Trophoblast cell (in vitro differentiated cells and primary cell): ENCODE measurements around the gene APP.
A peak's percentile ranks its signal among the peaks of the same experiment; 100 is the strongest.

Experiments used
- DNase-seq, 2 donors: peaks; one replicate each; pipeline ENCODE4 v3.0.0-alpha.2; 2016
- H2AFZ ChIP-seq: 2 replicates; pipeline ENCODE4 v1.6.1; 2013; ENCODE audit warnings: low read length, moderate library complexity, mild to moderate bottlenecking; ENCODE audit not compliant: insufficient read depth, poor library complexity
- H2AK5ac ChIP-seq: 2 replicates; pipeline ENCODE4 v1.6.1; 2013; ENCODE audit warnings: mild to moderate bottlenecking, low read length
- H2BK120ac ChIP-seq: 2 replicates; pipeline ENCODE4 v1.6.1; 2013; ENCODE audit warnings: low read length, mild to moderate bottlenecking, moderate library complexity; ENCODE audit not compliant: insufficient read depth, poor library complexity
- H2BK12ac ChIP-seq: 2 replicates; pipeline ENCODE4 v1.6.1; 2013; ENCODE audit warnings: mild to moderate bottlenecking, low read length, moderate library complexity
- H2BK5ac ChIP-seq: 2 replicates; pipeline ENCODE4 v1.6.1; 2013; ENCODE audit warnings: low read length, low read depth, moderate library complexity, mild to moderate bottlenecking; ENCODE audit not compliant: poor library complexity
- H3K14ac ChIP-seq: 2 replicates; pipeline ENCODE4 v1.6.1; 2013; ENCODE audit warnings: mild to moderate bottlenecking, low read length
- H3K18ac ChIP-seq: 2 replicates; pipeline ENCODE4 v1.6.1; 2013; ENCODE audit warnings: mild to moderate bottlenecking, low read length
- H3K23ac ChIP-seq: 2 replicates; pipeline ENCODE4 v1.6.1; 2013; ENCODE audit warnings: low read length
- H3K27ac ChIP-seq: 2 replicates; pipeline ENCODE4 v1.5.1; 2013; ENCODE audit warnings: low read depth, mild to moderate bottlenecking, inconsistent platforms, low read length, moderate library complexity
- H3K27me3 ChIP-seq: 2 replicates; pipeline ENCODE4 v1.6.1; 2013; ENCODE audit warnings: inconsistent platforms, mild to moderate bottlenecking, low read length, moderate library complexity; ENCODE audit not compliant: insufficient read depth
- H3K36me3 ChIP-seq, 2 experiments: 1 replicate in 1 of 2; 2 replicates in 1 of 2; pipeline ENCODE4 v1.6.1; 2013; ENCODE audit warnings: low read length in 2 of 2, mild to moderate bottlenecking in 2 of 2, moderate library complexity in 1 of 2; ENCODE audit not compliant: insufficient read depth in 2 of 2, control insufficient read depth in 1 of 2
- H3K4ac ChIP-seq: 2 replicates; pipeline ENCODE4 v1.6.1; 2013; ENCODE audit warnings: low read depth, mild to moderate bottlenecking, low read length, moderate library complexity
- H3K4me1 ChIP-seq, 2 experiments: 1 replicate in 1 of 2; 2 replicates in 1 of 2; pipeline ENCODE4 v1.6.1; 2013; ENCODE audit warnings: low read length in 2 of 2, mild to moderate bottlenecking in 2 of 2, moderate library complexity in 1 of 2; ENCODE audit not compliant: insufficient read depth in 2 of 2, control insufficient read depth in 1 of 2
- H3K4me2 ChIP-seq: 2 replicates; pipeline ENCODE4 v1.6.1; 2013; ENCODE audit warnings: inconsistent platforms, mild to moderate bottlenecking, low read length, moderate library complexity
- H3K4me3 ChIP-seq: 2 replicates; pipeline ENCODE4 v1.5.1; 2013; ENCODE audit warnings: mild to moderate bottlenecking, low read depth, low read length, inconsistent platforms
- H3K79me1 ChIP-seq: one replicate; pipeline ENCODE4 v1.6.1; 2013; ENCODE audit warnings: low read length
- H3K79me2 ChIP-seq: 2 replicates; pipeline ENCODE4 v1.6.1; 2013; ENCODE audit warnings: low read length, mild to moderate bottlenecking; ENCODE audit not compliant: control insufficient read depth, insufficient read depth, poor library complexity
- H3K9ac ChIP-seq: 2 replicates; pipeline ENCODE4 v1.6.1; 2013; ENCODE audit warnings: mild to moderate bottlenecking, low read length
- H3K9me3 ChIP-seq: 2 replicates; pipeline ENCODE4 v1.6.1; 2013; ENCODE audit warnings: low read depth, mild to moderate bottlenecking, control low read depth, inconsistent platforms, low read length; ENCODE audit not compliant: insufficient read depth
- H4K12ac ChIP-seq: 2 replicates; pipeline ENCODE4 v1.6.1; 2013; ENCODE audit warnings: low read depth, mild to moderate bottlenecking, low read length, moderate library complexity
- H4K8ac ChIP-seq: 2 replicates; pipeline ENCODE4 v1.6.1; 2013; ENCODE audit warnings: low read depth, mild to moderate bottlenecking, low read length, moderate library complexity
- H4K91ac ChIP-seq: one replicate; pipeline ENCODE4 v1.6.1; 2013; ENCODE audit warnings: low read depth, mild to moderate bottlenecking, low read length, moderate library complexity
- WGBS: extraction: QIAGEN DNeasy Blood & Tissue Kit; methylation state at CpG from one replicate; pipeline ENCODE4 v1.1.7; 2013; ENCODE audit warnings: missing lambda C conversion rate; ENCODE audit not compliant: insufficient read length, insufficient coverage; ENCODE audit errors: extremely low coverage; 5-methylcytosine and 5-hydroxymethylcytosine counted together

Gene APP

GRCh38 chr21:25859235-25859929 is 311.2 kb downstream of the APP start:
- Histone ChIP-seq H3K4me2 (no peak overlapping the region), H4K8ac (no peak overlapping the region), H3K27ac (no peak overlapping the region), H4K91ac (no peak overlapping the region), H2BK12ac (no peak overlapping the region), H3K23ac (no peak overlapping the region), H3K18ac (no peak overlapping the region), H3K4me1 (no peaks in the 10 kb centered on the region), H3K79me1 (no peaks in the 10 kb centered on the region), H3K79me2 (no peaks in the 10 kb centered on the region), H4K12ac (no peak overlapping the region), H3K4me3 (no peak overlapping the region), H2BK120ac (no peak overlapping the region), H3K4ac (no peak overlapping the region), H3K14ac (no peak overlapping the region), H2BK5ac (no peak overlapping the region), H3K9ac (no peak overlapping the region), H3K27me3 (no peaks in the 10 kb centered on the region), H2AK5ac (no peak overlapping the region), H2AFZ (no peak overlapping the region), H3K9me3 (no peaks in the 10 kb centered on the region), H3K36me3 (no peaks in the 10 kb centered on the region)
- DNase-seq = no peak
- WGBS = 100% methylated on average over 1 of the region's 5 CpGs

- no peaks in the 10 kb centered on the region for H3K36me3 ChIP-seq
- no peak overlapping the region for H2BK12ac ChIP-seq
- no peak overlapping the region for H2AFZ ChIP-seq
- H2BK5ac ChIP-seq = no peak overlapping the region
- H3K4ac ChIP-seq = no peak overlapping the region
- no CpG with 5 or more reads among the region's 3 CpGs for WGBS
- H4K8ac ChIP-seq = no peak overlapping the region
- H3K79me1 ChIP-seq = no peaks in the 10 kb centered on the region
- H3K79me2 ChIP-seq = no peaks in the 10 kb centered on the region
- H3K4me3 ChIP-seq = no peak overlapping the region
- H3K9me3 ChIP-seq = no peaks in the 10 kb centered on the region
- H3K18ac ChIP-seq = no peak overlapping the region
- no peak overlapping the region for H2AK5ac ChIP-seq
- DNase-seq = no peak
- no peaks in the 10 kb centered on the region for H3K27me3 ChIP-seq
- no peak overlapping the region for H3K23ac ChIP-seq
- H4K91ac ChIP-seq = no peak overlapping the region
- H3K14ac ChIP-seq = no peak overlapping the region
- no peak overlapping the region for H3K4me2 ChIP-seq
- H3K4me1 ChIP-seq = no peaks in the 10 kb centered on the region
- no peak overlapping the region for H3K9ac ChIP-seq
- H2BK120ac ChIP-seq = no peak overlapping the region
- no peak overlapping the region for H3K27ac ChIP-seq
- no peak overlapping the region for H4K12ac ChIP-seq
These were observed 312.2 kb downstream of the APP start for GRCh38 chr21:25858325-25858724.

DNA sequence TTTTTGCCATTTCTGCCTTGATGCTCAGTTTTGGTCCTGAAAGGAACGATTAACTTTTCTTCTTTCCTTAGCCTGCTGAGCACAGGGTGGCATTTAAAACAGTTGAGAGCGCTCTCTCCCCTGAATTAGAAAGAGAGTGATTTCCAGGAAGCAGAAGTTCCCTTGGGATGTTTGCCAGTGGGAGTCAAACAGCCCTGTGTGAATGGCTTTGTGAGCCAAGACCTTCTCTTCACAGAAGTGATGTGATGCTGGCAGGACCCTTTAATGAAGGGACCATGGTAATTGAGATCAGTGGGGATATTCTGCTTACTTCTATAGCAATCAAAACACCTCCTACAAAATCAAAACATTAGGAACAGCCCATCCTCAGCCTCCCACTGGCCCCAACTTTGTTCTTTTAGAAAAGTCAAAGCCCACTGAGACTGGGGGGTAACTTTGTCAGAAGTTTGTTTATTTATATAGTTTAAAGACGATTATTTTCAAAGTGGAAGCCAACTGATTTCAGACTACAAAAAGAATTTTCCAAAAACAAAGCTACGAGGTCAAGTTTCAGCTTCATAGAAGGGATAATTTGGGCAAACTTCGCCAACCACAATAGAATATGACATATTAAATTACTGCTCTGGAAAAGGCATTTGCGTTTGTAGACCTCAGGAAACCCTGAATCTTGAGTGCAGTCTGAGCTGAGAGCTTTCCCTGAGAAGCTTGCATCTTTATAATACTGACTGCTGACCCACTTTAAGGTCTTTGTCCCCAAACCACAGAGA is 313.1 kb downstream of the APP start:
- no peaks in the 10 kb centered on the region for H3K36me3 ChIP-seq
- H3K4ac ChIP-seq = no peak overlapping the region
- H2AK5ac ChIP-seq = no peak overlapping the region
- no peak overlapping the region for H2BK12ac ChIP-seq
- WGBS = no CpG with 5 or more reads among the region's 6 CpGs
- no peak overlapping the region for H2BK5ac ChIP-seq
- no peak overlapping the region for H3K4me3 ChIP-seq
- H3K79me2 ChIP-seq = no peaks in the 10 kb centered on the region
- no peaks in the 10 kb centered on the region for H3K4me1 ChIP-seq
- no peak overlapping the region for H2AFZ ChIP-seq
- H4K91ac ChIP-seq = no peak overlapping the region
- H3K27me3 ChIP-seq = no peaks in the 10 kb centered on the region
- H3K14ac ChIP-seq = no peak overlapping the region
- no peak overlapping the region for H3K9ac ChIP-seq
- no peak for DNase-seq
- no peak overlapping the region for H3K4me2 ChIP-seq
- no peak overlapping the region for H3K27ac ChIP-seq
- no peaks in the 10 kb centered on the region for H3K79me1 ChIP-seq
- no peak overlapping the region for H3K23ac ChIP-seq
- H2BK120ac ChIP-seq = no peak overlapping the region
- H3K9me3 ChIP-seq = no peaks in the 10 kb centered on the region
- H4K8ac ChIP-seq = no peak overlapping the region
- no peak overlapping the region for H4K12ac ChIP-seq
- no peak overlapping the region for H3K18ac ChIP-seq

GRCh38 chr21:25855576-25855975 is 315.0 kb downstream of the APP start:
- Histone ChIP-seq H2AK5ac (no peak overlapping the region), H3K4me2 (no peak overlapping the region), H3K36me3 (no peaks in the 10 kb centered on the region), H3K4ac (no peak overlapping the region), H2BK5ac (no peak overlapping the region), H2BK120ac (no peak overlapping the region), H3K27me3 (no peaks in the 10 kb centered on the region), H3K14ac (no peak overlapping the region), H2AFZ (no peak overlapping the region), H3K79me1 (no peaks in the 10 kb centered on the region), H3K4me1 (no peaks in the 10 kb centered on the region), H4K12ac (no peak overlapping the region), H3K9me3 (no peaks in the 10 kb centered on the region), H3K9ac (no peak overlapping the region), H3K79me2 (no peaks in the 10 kb centered on the region), H4K8ac (no peak overlapping the region), H3K27ac (no peak overlapping the region), H3K4me3 (no peak overlapping the region), H2BK12ac (no peak overlapping the region), H4K91ac (no peak overlapping the region), H3K18ac (no peak overlapping the region), H3K23ac (peak overlapping the region; percentile 78)
- WGBS = no CpG with 5 or more reads among the region's 5 CpGs
- no peak for DNase-seq
